ENCODE measurements around the gene FBXO33. TPM values are rescaled to one million over a fixed set of nuclear protein-coding genes. Genes with fewer than 3 reads are reported as not detected.

The FBXO33 gene
- total RNA-seq, 1 experiment from 2014 or later, result 21.9 TPM

- ATAC-seq, result peak; percentile 54
Observed at GRCh38 chr14:39372656-39373055, 59.6 kb downstream of the FBXO33 start.

GRCh38 chr14:39370415-39370814, 61.8 kb downstream of the FBXO33 start:
- no peak overlapping the region for H3K4me2 ChIP-seq (ENCODE audit: low read length)
- no peak overlapping the region for H2AFZ ChIP-seq (ENCODE audit: low read length)
- ATAC-seq (no peak), DNase-seq (no peak)
- CTCF ChIA-PET, result no interaction called here
- H3F3A ChIP-seq (ENCODE audit: low read length, unreplicated experiment), result no peaks in the 10 kb centered on the region
- no peaks in the 10 kb centered on the region for H3K9me2 ChIP-seq (replicated peaks; ENCODE audit: low read length)
- no peaks in the 10 kb centered on the region for H3K79me2 ChIP-seq (ENCODE audit: low read length)
- H3K4me3 ChIP-seq (ENCODE audit: low read length), result no peak overlapping the region
- H3K36me3 ChIP-seq (ENCODE audit: low read depth, low read length), result no peaks in the 10 kb centered on the region
- H3K27ac ChIP-seq (ENCODE audit: low read length), result no peak overlapping the region
- H3K4me1 ChIP-seq (ENCODE audit: insufficient read depth, low read length), result peaks cover 6% of the 10 kb centered on the region; the same call in 1 of the 2 replicates
- no peak overlapping the region for H3K9ac ChIP-seq (ENCODE audit: low read length)
- BruUV-seq (replicated peaks), result no TSS peak
- intact Hi-C loops (cut with micrococcal nuclease), result no loop called here
- H3K27me3 ChIP-seq (ENCODE audit: low read length), result no peaks in the 10 kb centered on the region
- POLR2A ChIA-PET (ENCODE audit: unreplicated experiment), result no interaction called here
- H4K20me1 ChIP-seq (ENCODE audit: low read length), result no peaks in the 10 kb centered on the region
- H3K9me3 ChIP-seq (ENCODE audit: low read length), result no peaks in the 10 kb centered on the region
- TF ChIP-seq EZH2phosphoT487 (IDR thresholded peaks at IDR 0.05; ENCODE audit: borderline replicate concordance, low read length) (no peak), EZH2 (IDR thresholded peaks at IDR 0.05; ENCODE audit: low read length, unreplicated experiment) (no peak), CTCF (conservative IDR thresholded peaks at IDR 0.05; ENCODE audit: low read depth, low read length) (no peak)

More at GRCh38 chr14:39372656-39373055, 59.6 kb downstream of the FBXO33 start:
- no peaks in the 10 kb centered on the region for H3F3A ChIP-seq (ENCODE audit: low read length, unreplicated experiment)
- no peaks in the 10 kb centered on the region for H3K79me2 ChIP-seq (ENCODE audit: low read length)
- ChIA-PET CTCF (no interaction called here), POLR2A (ENCODE audit: unreplicated experiment) (no interaction called here)
- no peak for TF ChIP-seq EZH2 (IDR thresholded peaks at IDR 0.05; ENCODE audit: low read length, unreplicated experiment)
- no peak for TF ChIP-seq CTCF (conservative IDR thresholded peaks at IDR 0.05; ENCODE audit: low read depth, low read length)
- TF ChIP-seq EZH2phosphoT487 (IDR thresholded peaks at IDR 0.05; ENCODE audit: borderline replicate concordance, low read length), result no peak
- H3K9ac ChIP-seq (ENCODE audit: low read length), result no peak overlapping the region
- H3K4me2 ChIP-seq (ENCODE audit: low read length), result no peak overlapping the region
- no peaks in the 10 kb centered on the region for H4K20me1 ChIP-seq (ENCODE audit: low read length)
- no TSS peak for BruUV-seq (replicated peaks)
- no peak for DNase-seq
- H2AFZ ChIP-seq (ENCODE audit: low read length), result no peak overlapping the region
- H3K4me3 ChIP-seq (ENCODE audit: low read length), result no peak overlapping the region
- no peaks in the 10 kb centered on the region for H3K36me3 ChIP-seq (ENCODE audit: low read depth, low read length)
- no peaks in the 10 kb centered on the region for H3K27me3 ChIP-seq (ENCODE audit: low read length)
- no peaks in the 10 kb centered on the region for H3K9me2 ChIP-seq (replicated peaks; ENCODE audit: low read length)
- H3K9me3 ChIP-seq (ENCODE audit: low read length), result no peaks in the 10 kb centered on the region
- H3K27ac ChIP-seq (ENCODE audit: low read length), result no peak overlapping the region
- H3K4me1 ChIP-seq (ENCODE audit: insufficient read depth, low read length), result peaks cover 15% of the 10 kb centered on the region
- intact Hi-C loops (cut with micrococcal nuclease), result no loop called here

DNA sequence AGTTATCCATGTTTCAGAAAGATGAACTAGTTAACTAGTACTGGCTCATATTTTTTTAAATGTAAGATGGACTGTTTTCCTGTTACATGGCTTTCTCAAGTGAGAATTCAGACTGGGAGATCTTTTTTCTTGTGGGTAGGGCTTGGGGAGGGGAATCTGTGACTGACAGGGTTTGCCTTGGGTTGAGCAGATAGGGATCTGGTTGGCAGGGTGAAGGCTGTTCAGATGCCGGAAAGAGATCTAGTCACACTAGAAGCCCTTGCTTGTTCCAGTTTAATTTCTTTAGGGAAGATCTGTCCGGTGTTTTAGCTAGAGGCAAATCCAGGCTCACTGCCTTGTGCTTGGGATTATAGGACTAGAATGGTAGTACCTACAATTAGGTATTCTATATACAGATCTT, 63.2 kb downstream of the FBXO33 start:
- Histone ChIP-seq H2AFZ (ENCODE audit: low read length) (no peak overlapping the region), H3K4me1 (ENCODE audit: insufficient read depth, low read length) (no peaks in the 10 kb centered on the region), H3K27ac (ENCODE audit: low read length) (no peak overlapping the region), H3K4me3 (ENCODE audit: low read length) (no peak overlapping the region), H3K4me2 (ENCODE audit: low read length) (no peak overlapping the region), H3F3A (ENCODE audit: low read length, unreplicated experiment) (no peaks in the 10 kb centered on the region), H3K79me2 (ENCODE audit: low read length) (no peaks in the 10 kb centered on the region), H3K9me3 (ENCODE audit: low read length) (no peaks in the 10 kb centered on the region), H4K20me1 (ENCODE audit: low read length) (no peaks in the 10 kb centered on the region), H3K36me3 (ENCODE audit: low read depth, low read length) (peaks cover 6% of the 10 kb centered on the region; the same call in 1 of the 2 replicates), H3K27me3 (ENCODE audit: low read length) (no peaks in the 10 kb centered on the region), H3K9ac (ENCODE audit: low read length) (no peak overlapping the region), H3K9me2 (replicated peaks; ENCODE audit: low read length) (no peaks in the 10 kb centered on the region)
- ATAC-seq (no peak), DNase-seq (no peak)
- intact Hi-C loops (cut with micrococcal nuclease), result no loop called here
- ChIA-PET CTCF (no interaction called here), POLR2A (ENCODE audit: unreplicated experiment) (no interaction called here)
- no TSS peak for BruUV-seq (replicated peaks)
- no peak for TF ChIP-seq EZH2 (IDR thresholded peaks at IDR 0.05; ENCODE audit: low read length, unreplicated experiment)
- TF ChIP-seq CTCF (conservative IDR thresholded peaks at IDR 0.05; ENCODE audit: low read depth, low read length), result no peak
- TF ChIP-seq EZH2phosphoT487 (IDR thresholded peaks at IDR 0.05; ENCODE audit: borderline replicate concordance, low read length), result no peak

All from PC-3 (cell line).